Measurements from ENCODE around the gene DAP3.
"Not testable (repeated sequence)": the region's sequence is repeated elsewhere in the genome, so short reads cannot be mapped to it uniquely, and the experiment has no call there.

The DAP3 gene

GRCh38 chr1:155748141-155748540 lies 59.2 kb downstream of the DAP3 start:
- H3K4me3 ChIP-seq (ENCODE audit: control insufficient read depth in 1 of 7, extremely low read depth in 1 of 7, insufficient read depth in 4 of 7, low read depth in 2 of 7, low read length in 6 of 7); H3K27ac ChIP-seq (ENCODE audit: insufficient read depth in 1 of 2, low read depth in 1 of 2, low read length in 2 of 2, poor library complexity in 1 of 2, severe bottlenecking in 2 of 2); DNase-seq; H3K9me3 ChIP-seq (ENCODE audit: control extremely low read depth in 1 of 5, control insufficient read depth in 4 of 5, insufficient read depth in 2 of 5, low read depth in 1 of 5, low read length in 4 of 5); CTCF ChIA-PET; H3K27me3 ChIP-seq (replicated peaks in 2 of 5; ENCODE audit: control insufficient read depth in 4 of 5, insufficient read depth in 5 of 5, low read length in 4 of 5); POLR2A ChIA-PET; H3K4me1 ChIP-seq (ENCODE audit: control extremely low read depth in 1 of 4, control insufficient read depth in 4 of 4, insufficient read depth in 4 of 4, low read length in 3 of 4): not testable (repeated sequence)
- H3K36me3 ChIP-seq (ENCODE audit: control insufficient read depth in 4 of 4, insufficient read depth in 4 of 4, low read length in 3 of 4): peaks cover 0 to 31% (median 23%) of the 10 kb centered on the region in 4 experiments
- WGBS (ENCODE audit: insufficient coverage): 100% methylated on average over 3 of the region's 5 CpGs

GRCh38 chr1:155759017-155759416 lies 70.1 kb downstream of the DAP3 start:
- peaks cover 18 to 70% (median 37%) of the 10 kb centered on the region in 4 experiments for H3K36me3 ChIP-seq (ENCODE audit: control insufficient read depth in 4 of 4, insufficient read depth in 4 of 4, low read length in 3 of 4)
- no CpG with 5 or more reads among the region's 3 CpGs for WGBS (ENCODE audit: insufficient coverage)
- not testable (repeated sequence) for H3K27ac ChIP-seq (ENCODE audit: insufficient read depth in 1 of 2, low read depth in 1 of 2, low read length in 2 of 2, poor library complexity in 1 of 2, severe bottlenecking in 2 of 2)

GRCh38 chr1:155759966-155760630 lies 71.2 kb downstream of the DAP3 start:
- H3K9me3 ChIP-seq (ENCODE audit: control extremely low read depth in 1 of 5, control insufficient read depth in 4 of 5, insufficient read depth in 2 of 5, low read depth in 1 of 5, low read length in 4 of 5): no peaks in the 10 kb centered on the region
- H3K27me3 ChIP-seq (replicated peaks in 2 of 5; ENCODE audit: control insufficient read depth in 4 of 5, insufficient read depth in 5 of 5, low read length in 4 of 5): no peaks in the 10 kb centered on the region
- WGBS (ENCODE audit: insufficient coverage): 100% methylated on average over 2 of the region's 4 CpGs
- H3K4me1 ChIP-seq (ENCODE audit: control extremely low read depth in 1 of 4, control insufficient read depth in 4 of 4, insufficient read depth in 4 of 4, low read length in 3 of 4): peaks cover 0 to 27% (median 14%) of the 10 kb centered on the region in 4 experiments
- peaks cover 18 to 67% (median 39%) of the 10 kb centered on the region in 4 experiments for H3K36me3 ChIP-seq (ENCODE audit: control insufficient read depth in 4 of 4, insufficient read depth in 4 of 4, low read length in 3 of 4)
- POLR2A ChIA-PET: interaction anchor here (0.6 kb wide), 1 partner anchor 51 kb away, joined by 3 read pairs; no protein-coding TSS in a partner anchor
- DNase-seq: no peak
- no peak overlapping the region for H3K27ac ChIP-seq (ENCODE audit: insufficient read depth in 1 of 2, low read depth in 1 of 2, low read length in 2 of 2, poor library complexity in 1 of 2, severe bottlenecking in 2 of 2)
- no peak overlapping the region for H3K4me3 ChIP-seq (ENCODE audit: control insufficient read depth in 1 of 7, extremely low read depth in 1 of 7, insufficient read depth in 4 of 7, low read depth in 2 of 7, low read length in 6 of 7)
- CTCF ChIA-PET: no interaction called here

More at GRCh38 chr1:155759017-155759416, 70.1 kb downstream of the DAP3 start:
- CTCF ChIA-PET; DNase-seq; POLR2A ChIA-PET; H3K27me3 ChIP-seq (replicated peaks in 2 of 5; ENCODE audit: control insufficient read depth in 4 of 5, insufficient read depth in 5 of 5, low read length in 4 of 5); H3K9me3 ChIP-seq (ENCODE audit: control extremely low read depth in 1 of 5, control insufficient read depth in 4 of 5, insufficient read depth in 2 of 5, low read depth in 1 of 5, low read length in 4 of 5); H3K4me3 ChIP-seq (ENCODE audit: control insufficient read depth in 1 of 7, extremely low read depth in 1 of 7, insufficient read depth in 4 of 7, low read depth in 2 of 7, low read length in 6 of 7): not testable (repeated sequence)
- H3K4me1 ChIP-seq (ENCODE audit: control extremely low read depth in 1 of 4, control insufficient read depth in 4 of 4, insufficient read depth in 4 of 4, low read length in 3 of 4): peaks cover 0 to 27% (median 14%) of the 10 kb centered on the region in 4 experiments

- Histone ChIP-seq H3K4me3 (ENCODE audit: control insufficient read depth in 1 of 7, extremely low read depth in 1 of 7, insufficient read depth in 4 of 7, low read depth in 2 of 7, low read length in 6 of 7) (no peak overlapping the region), H3K4me1 (ENCODE audit: control extremely low read depth in 1 of 4, control insufficient read depth in 4 of 4, insufficient read depth in 4 of 4, low read length in 3 of 4) (peaks cover 0 to 27% (median 14%) of the 10 kb centered on the region in 4 experiments), H3K27ac (ENCODE audit: insufficient read depth in 1 of 2, low read depth in 1 of 2, low read length in 2 of 2, poor library complexity in 1 of 2, severe bottlenecking in 2 of 2) (no peak overlapping the region), H3K9me3 (ENCODE audit: control extremely low read depth in 1 of 5, control insufficient read depth in 4 of 5, insufficient read depth in 2 of 5, low read depth in 1 of 5, low read length in 4 of 5) (no peaks in the 10 kb centered on the region), H3K27me3 (replicated peaks in 2 of 5; ENCODE audit: control insufficient read depth in 4 of 5, insufficient read depth in 5 of 5, low read length in 4 of 5) (no peaks in the 10 kb centered on the region), H3K36me3 (ENCODE audit: control insufficient read depth in 4 of 4, insufficient read depth in 4 of 4, low read length in 3 of 4) (peaks cover 19 to 66% (median 44%) of the 10 kb centered on the region in 4 experiments)
- DNase-seq: no peak
- whole genome bisulfite sequencing (ENCODE audit: insufficient coverage): 100% methylated on average over 1 of the region's 2 CpGs
- ChIA-PET POLR2A (interaction anchor here (0.6 kb wide), 2 partner anchors 132 to 437 kb away, joined by 3 read pairs; no protein-coding TSS in a partner anchor), CTCF (interaction anchor here (0.7 kb wide), 1 partner anchor 16 kb away, joined by 3 read pairs; no protein-coding TSS in a partner anchor)
Observed at GRCh38 chr1:155760751-155761475, 72.0 kb downstream of the DAP3 start.

- CTCF ChIA-PET: interaction anchor here (0.7 to 0.9 kb wide), 2 partner anchors 15 to 24 kb away, joined by 3 read pairs; no protein-coding TSS in a partner anchor
- WGBS (ENCODE audit: insufficient coverage): 34% methylated on average over 9 of the region's 11 CpGs
Observed at GRCh38 chr1:155761736-155762405, 73.0 kb downstream of the DAP3 start.

GRCh38 chr1:155763090-155763815 lies 74.4 kb downstream of the DAP3 start:
- POLR2A ChIA-PET: interaction anchor here (0.6 to 1.0 kb wide), 2 partner anchors 18 to 215 kb away, joined by 3 read pairs; partner anchors contain the start of gene ARHGEF2
- DNase-seq: peak in 2 of 3 donors; percentile 36 to 48
- not testable (repeated sequence) for H3K4me3 ChIP-seq (ENCODE audit: control insufficient read depth in 1 of 7, extremely low read depth in 1 of 7, insufficient read depth in 4 of 7, low read depth in 2 of 7, low read length in 6 of 7); H3K9me3 ChIP-seq (ENCODE audit: control extremely low read depth in 1 of 5, control insufficient read depth in 4 of 5, insufficient read depth in 2 of 5, low read depth in 1 of 5, low read length in 4 of 5); H3K27ac ChIP-seq (ENCODE audit: insufficient read depth in 1 of 2, low read depth in 1 of 2, low read length in 2 of 2, poor library complexity in 1 of 2, severe bottlenecking in 2 of 2); H3K27me3 ChIP-seq (replicated peaks in 2 of 5; ENCODE audit: control insufficient read depth in 4 of 5, insufficient read depth in 5 of 5, low read length in 4 of 5)
- 98% methylated on average over 5 of the region's 6 CpGs for WGBS (ENCODE audit: insufficient coverage)
- Histone ChIP-seq H3K36me3 (ENCODE audit: control insufficient read depth in 4 of 4, insufficient read depth in 4 of 4, low read length in 3 of 4) (peaks cover 17 to 72% (median 44%) of the 10 kb centered on the region in 4 experiments), H3K4me1 (ENCODE audit: control extremely low read depth in 1 of 4, control insufficient read depth in 4 of 4, insufficient read depth in 4 of 4, low read length in 3 of 4) (peaks cover 0 to 27% (median 14%) of the 10 kb centered on the region in 4 experiments)
- CTCF ChIA-PET: interaction anchor here (1.3 to 1.7 kb wide), 3 partner anchors 8 to 94 kb away, joined by 3 to 5 read pairs (median 4); no protein-coding TSS in a partner anchor

More at GRCh38 chr1:155761736-155762405, 73.0 kb downstream of the DAP3 start:
- POLR2A ChIA-PET: interaction anchor here (1.0 kb wide), 1 partner anchor 17 kb away, joined by 3 read pairs; no protein-coding TSS in a partner anchor
- DNase-seq: peak; percentile 57 to 86 (median 77)
- Histone ChIP-seq H3K4me1 (ENCODE audit: control extremely low read depth in 1 of 4, control insufficient read depth in 4 of 4, insufficient read depth in 4 of 4, low read length in 3 of 4) (peaks cover 0 to 27% (median 14%) of the 10 kb centered on the region in 4 experiments), H3K27me3 (replicated peaks in 2 of 5; ENCODE audit: control insufficient read depth in 4 of 5, insufficient read depth in 5 of 5, low read length in 4 of 5) (no peaks in the 10 kb centered on the region), H3K27ac (ENCODE audit: insufficient read depth in 1 of 2, low read depth in 1 of 2, low read length in 2 of 2, poor library complexity in 1 of 2, severe bottlenecking in 2 of 2) (peak overlapping the region; percentile 12 to 20), H3K4me3 (ENCODE audit: control insufficient read depth in 1 of 7, extremely low read depth in 1 of 7, insufficient read depth in 4 of 7, low read depth in 2 of 7, low read length in 6 of 7) (peak overlapping the region in 3 of 7 experiments; percentile 4 to 23 (median 7)), H3K36me3 (ENCODE audit: control insufficient read depth in 4 of 4, insufficient read depth in 4 of 4, low read length in 3 of 4) (peaks cover 19 to 70% (median 41%) of the 10 kb centered on the region in 4 experiments), H3K9me3 (ENCODE audit: control extremely low read depth in 1 of 5, control insufficient read depth in 4 of 5, insufficient read depth in 2 of 5, low read depth in 1 of 5, low read length in 4 of 5) (no peaks in the 10 kb centered on the region)

All from common myeloid progenitor, CD34-positive (primary cell).